Measurements from ENCODE around the gene RNF157.

The RNF157 gene

DNA sequence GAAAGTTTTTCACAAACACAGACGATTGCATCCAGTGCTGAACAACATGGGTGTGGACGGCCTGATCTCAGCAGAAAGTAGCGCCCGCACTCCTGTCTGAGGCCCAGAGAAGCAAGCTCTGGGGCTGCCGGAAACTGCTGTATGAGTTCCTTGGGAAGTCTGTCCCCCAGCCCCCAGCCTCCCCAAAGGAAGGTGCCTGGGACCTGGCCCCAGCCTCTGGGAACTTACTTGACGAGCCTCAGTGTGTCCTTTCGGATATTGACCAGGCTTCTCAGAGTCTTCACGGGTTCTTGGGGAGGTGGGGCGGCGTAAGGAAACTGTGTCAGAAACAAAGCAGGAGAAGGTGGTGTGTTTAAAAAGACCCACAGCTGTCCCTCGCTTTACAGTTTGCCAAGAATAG, 66.8 kb downstream of the RNF157 start:
- Mint-ChIP-seq H3K27me3 (no peaks in the 10 kb centered on the region), H3K4me3 (no peak overlapping the region), H3K36me3 (ENCODE audit: insufficient read depth) (peaks cover 3% of the 10 kb centered on the region), H3K9me3 (no peaks in the 10 kb centered on the region), H3K27ac (no peak overlapping the region), H3K4me1 (ENCODE audit: low read depth in 2 of 2) (peaks cover 0 to 2% of the 10 kb centered on the region in 2 donors)
- DNase-seq: no peak
- ATAC-seq (replicated peaks): no peak

DNA sequence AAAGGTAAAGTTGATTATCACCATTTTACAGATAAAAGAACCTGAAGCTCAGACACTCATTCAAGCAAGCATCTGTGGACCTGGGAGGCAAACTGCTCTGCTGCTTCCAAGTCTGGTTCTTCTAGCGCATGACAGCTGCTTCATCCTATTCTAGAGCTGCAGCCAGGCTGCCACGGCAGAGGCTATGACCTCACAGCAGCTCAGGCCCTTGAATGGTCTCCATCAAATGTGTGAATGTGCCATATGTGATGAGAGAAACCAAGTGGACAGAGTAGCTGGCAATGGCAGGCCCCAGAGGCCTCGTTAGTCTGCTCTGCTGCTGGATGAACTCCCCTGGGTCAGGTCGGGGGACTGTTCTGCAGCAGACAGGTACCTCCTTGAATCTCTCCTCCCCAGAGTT, 68.6 kb downstream of the RNF157 start:
- ATAC-seq (replicated peaks): no peak
- Mint-ChIP-seq H3K4me1 (ENCODE audit: low read depth in 2 of 2) (peaks cover 0 to 2% of the 10 kb centered on the region in 2 donors), H3K9me3 (no peaks in the 10 kb centered on the region), H3K36me3 (ENCODE audit: insufficient read depth) (peaks cover 3% of the 10 kb centered on the region), H3K4me3 (no peak overlapping the region), H3K27me3 (no peaks in the 10 kb centered on the region), H3K27ac (no peak overlapping the region)
- DNase-seq: no peak

DNA sequence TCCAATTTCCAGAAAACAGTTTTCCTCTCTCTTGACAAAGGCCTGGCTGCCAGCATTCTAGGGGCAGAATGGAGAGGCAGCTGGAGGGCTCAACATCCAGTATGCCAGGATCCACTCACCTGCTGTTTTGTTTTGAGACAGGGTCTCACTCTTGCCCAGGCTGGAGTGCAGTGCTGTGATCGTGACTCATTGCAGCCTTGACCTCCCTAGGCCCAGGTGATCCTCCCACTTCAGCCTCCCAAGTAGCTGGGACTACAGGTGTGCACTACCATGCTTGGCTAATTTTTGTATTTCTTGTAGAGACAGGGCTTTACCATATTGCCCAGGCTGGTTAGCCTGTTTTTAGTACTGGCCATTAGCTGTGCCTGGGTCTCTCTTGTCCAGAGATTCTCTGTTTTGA, 70.2 kb downstream of the RNF157 start:
- DNase-seq: no peak
- H3K9me3 Mint-ChIP-seq: no peaks in the 10 kb centered on the region
- no peak overlapping the region for H3K4me3 Mint-ChIP-seq
- no peak for ATAC-seq (replicated peaks)
- H3K4me1 Mint-ChIP-seq (ENCODE audit: low read depth in 2 of 2): no peaks in the 10 kb centered on the region
- H3K27me3 Mint-ChIP-seq: no peaks in the 10 kb centered on the region
- H3K36me3 Mint-ChIP-seq (ENCODE audit: insufficient read depth): peaks cover 3% of the 10 kb centered on the region
- H3K27ac Mint-ChIP-seq: peak overlapping the region in 1 of 2 donors; percentile 32

DNA sequence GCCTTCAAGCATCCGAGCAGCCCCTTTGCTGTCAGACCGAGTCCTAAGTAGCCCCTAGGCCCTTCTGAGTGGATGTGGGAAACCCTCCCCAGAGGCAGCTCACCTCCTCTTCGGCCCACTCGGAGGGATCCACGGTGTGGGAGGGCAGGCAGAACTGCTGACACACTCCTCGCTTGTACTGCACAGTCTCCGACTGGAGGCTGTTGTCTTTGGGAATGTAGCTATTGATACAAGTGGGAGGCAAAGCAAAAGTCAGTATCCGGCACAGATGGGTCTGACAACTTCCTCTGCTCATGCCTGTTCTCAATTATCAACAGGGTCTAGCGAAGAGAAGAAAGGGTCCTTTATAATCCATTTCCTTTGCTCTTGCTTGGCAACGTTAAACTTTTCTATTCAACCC, 73.4 kb downstream of the RNF157 start:
- ATAC-seq (replicated peaks) (no peak), DNase-seq (no peak)
- no peaks in the 10 kb centered on the region for H3K27me3 Mint-ChIP-seq
- no peak overlapping the region for H3K4me3 Mint-ChIP-seq
- H3K4me1 Mint-ChIP-seq (ENCODE audit: low read depth in 2 of 2): peaks cover 0 to 3% of the 10 kb centered on the region in 2 donors
- no peak overlapping the region for H3K27ac Mint-ChIP-seq
- H3K36me3 Mint-ChIP-seq (ENCODE audit: insufficient read depth): peaks cover 6% of the 10 kb centered on the region
- H3K9me3 Mint-ChIP-seq: no peaks in the 10 kb centered on the region

DNA sequence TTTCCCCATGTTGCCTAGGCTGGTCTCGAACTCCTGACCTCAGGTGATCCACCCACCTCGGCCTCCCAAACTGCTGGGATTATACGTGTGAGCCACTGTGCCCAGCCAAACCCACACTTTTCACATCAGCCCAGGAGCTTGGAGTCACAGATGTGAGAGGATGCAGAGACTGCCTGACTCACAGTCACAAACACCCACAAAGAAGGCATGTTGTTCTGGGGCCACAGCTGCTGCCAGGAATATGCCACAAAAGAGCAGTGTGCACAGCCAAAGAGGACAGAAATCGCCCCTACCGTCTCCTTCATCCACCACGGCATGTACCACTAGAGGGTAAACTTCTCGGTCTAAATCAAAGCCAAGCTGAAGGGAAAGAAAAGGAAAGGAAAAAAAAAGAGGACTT, 74.1 kb downstream of the RNF157 start:
- peaks cover 7% of the 10 kb centered on the region for H3K36me3 Mint-ChIP-seq (ENCODE audit: insufficient read depth)
- peaks cover 0 to 3% of the 10 kb centered on the region in 2 donors for H3K4me1 Mint-ChIP-seq (ENCODE audit: low read depth in 2 of 2)
- no peaks in the 10 kb centered on the region for H3K9me3 Mint-ChIP-seq
- no peaks in the 10 kb centered on the region for H3K27me3 Mint-ChIP-seq
- no peak overlapping the region for H3K4me3 Mint-ChIP-seq
- DNase-seq (no peak), ATAC-seq (replicated peaks) (no peak)
- H3K27ac Mint-ChIP-seq: no peak overlapping the region

DNA sequence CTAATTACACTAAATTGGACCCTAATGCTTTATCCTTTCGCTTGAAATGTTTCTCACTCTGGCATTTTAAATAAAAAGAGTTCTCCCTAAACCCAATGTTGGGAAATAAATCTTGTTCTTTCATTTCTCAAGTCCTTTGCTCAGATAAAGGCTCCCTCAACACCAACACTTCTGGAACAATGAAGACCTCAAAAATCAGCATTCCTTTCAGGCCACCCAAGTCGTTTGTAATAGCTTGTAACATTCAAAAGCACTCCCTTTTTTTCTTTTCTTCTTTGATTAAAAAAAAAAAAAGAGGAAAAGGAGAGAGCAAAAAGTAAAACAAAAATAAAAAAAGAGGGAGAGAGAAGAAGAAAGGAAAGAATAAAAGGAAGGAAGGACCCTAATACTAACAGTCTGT, 76.0 kb downstream of the RNF157 start:
- no peaks in the 10 kb centered on the region for H3K27me3 Mint-ChIP-seq
- H3K4me1 Mint-ChIP-seq (ENCODE audit: low read depth in 2 of 2): peaks cover 0 to 3% of the 10 kb centered on the region in 2 donors
- peaks cover 7% of the 10 kb centered on the region for H3K36me3 Mint-ChIP-seq (ENCODE audit: insufficient read depth)
- no peak overlapping the region for H3K4me3 Mint-ChIP-seq
- no peaks in the 10 kb centered on the region for H3K9me3 Mint-ChIP-seq
- H3K27ac Mint-ChIP-seq: peak overlapping the region in 1 of 2 donors; percentile 21
- DNase-seq (no peak), ATAC-seq (replicated peaks) (no peak)

DNA sequence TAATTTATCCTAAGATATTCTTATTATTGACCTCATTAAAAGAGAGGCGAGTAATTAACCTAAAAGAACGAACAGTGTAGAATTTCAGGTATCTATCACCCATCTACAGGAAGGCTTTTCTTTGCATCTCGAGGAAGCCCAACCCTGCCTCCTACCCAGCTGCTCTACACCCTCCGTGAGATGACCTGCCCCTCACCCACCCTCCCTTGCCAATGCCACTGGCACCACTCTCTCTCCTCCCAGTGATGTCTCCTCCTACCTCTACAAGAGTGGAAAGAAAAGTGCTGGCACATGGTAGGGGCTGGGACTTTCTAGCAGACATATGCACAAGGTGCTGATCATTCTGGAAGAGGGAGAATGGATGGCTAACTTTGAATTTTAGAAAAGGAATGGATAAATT, 76.4 kb downstream of the RNF157 start:
- Mint-ChIP-seq H3K27me3 (no peaks in the 10 kb centered on the region), H3K4me1 (ENCODE audit: low read depth in 2 of 2) (peaks cover 0 to 3% of the 10 kb centered on the region in 2 donors), H3K36me3 (ENCODE audit: insufficient read depth) (peaks cover 3% of the 10 kb centered on the region), H3K27ac (peak overlapping the region; percentile 21 to 66), H3K4me3 (no peak overlapping the region), H3K9me3 (no peaks in the 10 kb centered on the region)
- ATAC-seq (replicated peaks) (no peak), DNase-seq (no peak)

DNA sequence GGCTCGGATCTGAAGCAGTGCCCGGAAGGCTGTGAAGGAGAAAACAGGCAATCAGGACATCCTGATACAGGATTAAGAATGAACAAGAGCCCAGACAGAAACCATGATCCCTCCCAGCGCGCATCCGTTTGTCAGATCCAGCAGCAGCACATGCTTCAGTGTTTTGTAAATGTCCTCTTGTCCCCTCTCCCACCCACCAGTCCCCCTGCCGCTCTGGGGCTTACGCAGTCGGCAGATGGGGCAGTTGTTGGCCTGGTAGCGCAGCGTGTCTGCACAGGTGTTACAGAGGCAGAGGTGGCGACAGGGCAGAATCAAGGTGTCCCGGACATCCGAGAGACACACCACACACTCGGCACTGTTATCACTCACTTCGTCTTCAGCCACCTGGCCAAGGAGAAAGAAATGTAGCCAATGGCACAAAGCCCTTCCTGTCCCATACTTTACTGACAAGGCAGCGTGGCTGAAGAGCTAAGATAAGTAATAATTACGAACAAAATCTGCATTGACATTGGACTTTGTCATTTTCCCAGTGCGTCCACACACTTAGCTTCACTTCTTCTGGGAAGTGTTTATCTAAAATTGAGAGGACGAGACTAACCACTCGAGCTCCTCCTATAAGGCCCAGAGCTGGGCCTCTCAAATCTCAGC, 78.5 kb downstream of the RNF157 start:
- no peaks in the 10 kb centered on the region for H3K27me3 Mint-ChIP-seq
- ATAC-seq (replicated peaks) (no peak), DNase-seq (no peak)
- H3K4me1 Mint-ChIP-seq (ENCODE audit: low read depth in 2 of 2): peaks cover 0 to 3% of the 10 kb centered on the region in 2 donors
- no peaks in the 10 kb centered on the region for H3K9me3 Mint-ChIP-seq
- H3K4me3 Mint-ChIP-seq: no peak overlapping the region
- no peak overlapping the region for H3K27ac Mint-ChIP-seq
- H3K36me3 Mint-ChIP-seq (ENCODE audit: insufficient read depth): peaks cover 9% of the 10 kb centered on the region

DNA sequence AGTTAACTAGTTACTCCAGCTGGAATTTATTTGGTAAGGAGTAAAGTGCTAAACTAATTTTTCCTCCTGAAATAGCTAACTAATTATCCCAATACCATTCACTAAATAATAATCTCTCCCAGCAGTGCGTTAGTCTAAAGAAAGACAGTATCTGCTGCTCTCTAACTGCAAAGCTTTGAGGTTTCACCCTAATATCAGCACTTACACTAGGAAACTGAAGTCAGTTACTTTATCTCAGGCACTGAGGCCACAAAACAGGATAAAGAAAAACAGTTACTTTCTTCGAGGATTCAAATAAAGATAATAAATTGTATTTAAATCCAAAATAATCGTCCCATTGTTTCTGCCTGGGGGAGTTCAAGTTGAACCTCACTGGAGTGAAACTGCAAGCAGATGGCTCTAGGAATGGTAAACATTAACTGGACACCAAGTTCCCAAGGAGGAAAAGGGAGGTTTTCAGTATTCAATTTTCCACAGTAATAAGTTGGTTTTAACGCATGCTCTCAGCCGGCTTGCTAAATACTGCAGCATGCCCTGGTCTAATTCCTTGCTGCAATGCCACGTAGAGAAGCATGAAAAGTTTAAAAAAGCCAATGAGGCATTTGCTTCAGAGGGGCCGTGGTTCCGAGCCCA, 79.3 kb downstream of the RNF157 start:
- Mint-ChIP-seq H3K4me3 (no peak overlapping the region), H3K36me3 (ENCODE audit: insufficient read depth) (peaks cover 9% of the 10 kb centered on the region), H3K27me3 (no peaks in the 10 kb centered on the region), H3K4me1 (ENCODE audit: low read depth in 2 of 2) (peaks cover 0 to 3% of the 10 kb centered on the region in 2 donors), H3K27ac (no peak overlapping the region), H3K9me3 (no peaks in the 10 kb centered on the region)
- ATAC-seq (replicated peaks) (no peak), DNase-seq (no peak)

DNA sequence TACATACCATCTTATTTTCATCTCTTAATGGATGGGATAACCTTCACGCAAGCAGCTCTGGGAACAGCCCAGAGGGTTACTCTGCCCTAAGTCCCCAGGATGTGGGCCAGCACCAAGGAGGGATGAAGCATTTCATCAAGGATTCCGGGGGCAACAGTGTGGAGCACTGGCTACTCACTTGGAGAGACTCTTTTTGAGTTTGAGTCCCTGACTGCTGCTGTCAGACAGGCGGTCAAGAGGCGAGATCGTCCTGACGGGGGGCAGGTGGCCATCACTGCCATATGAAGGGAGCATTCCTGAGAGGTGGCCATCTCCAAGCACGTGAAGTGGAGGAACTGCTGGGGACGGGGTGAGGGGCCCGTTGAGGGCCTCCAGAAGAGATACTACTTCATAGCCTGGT, 81.1 kb downstream of the RNF157 start:
- Mint-ChIP-seq H3K4me3 (no peak overlapping the region), H3K27ac (no peak overlapping the region), H3K9me3 (no peaks in the 10 kb centered on the region), H3K27me3 (no peaks in the 10 kb centered on the region), H3K36me3 (ENCODE audit: insufficient read depth) (peaks cover 9% of the 10 kb centered on the region), H3K4me1 (ENCODE audit: low read depth in 2 of 2) (peaks cover 0 to 3% of the 10 kb centered on the region in 2 donors)
- no peak for DNase-seq
- no peak for ATAC-seq (replicated peaks)

DNA sequence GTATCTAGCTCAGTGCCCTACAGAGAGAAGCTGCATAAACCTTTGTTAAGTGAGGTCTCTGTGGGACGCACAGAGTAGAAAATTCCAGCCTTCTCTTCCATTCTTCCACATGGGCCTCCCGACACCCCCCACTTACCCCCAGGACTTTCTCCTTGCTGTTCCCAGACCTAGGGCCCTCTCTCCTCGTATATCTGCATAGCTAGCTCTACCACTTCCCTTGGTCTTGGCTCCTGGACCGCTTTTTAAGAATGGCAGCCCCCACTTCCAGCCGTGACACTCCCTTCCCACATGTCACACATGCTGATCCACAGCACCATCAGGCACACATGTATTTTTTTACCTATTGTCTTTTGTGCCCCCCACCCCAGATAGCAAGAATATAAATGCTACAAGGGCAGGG, 82.5 kb downstream of the RNF157 start:
- Mint-ChIP-seq H3K4me3 (no peak overlapping the region), H3K27ac (peak overlapping the region in 1 of 2 donors; percentile 2), H3K27me3 (no peaks in the 10 kb centered on the region), H3K4me1 (ENCODE audit: low read depth in 2 of 2) (no peaks in the 10 kb centered on the region), H3K36me3 (ENCODE audit: insufficient read depth) (peaks cover 9% of the 10 kb centered on the region), H3K9me3 (no peaks in the 10 kb centered on the region)
- ATAC-seq (replicated peaks): no peak
- no peak for DNase-seq

DNA sequence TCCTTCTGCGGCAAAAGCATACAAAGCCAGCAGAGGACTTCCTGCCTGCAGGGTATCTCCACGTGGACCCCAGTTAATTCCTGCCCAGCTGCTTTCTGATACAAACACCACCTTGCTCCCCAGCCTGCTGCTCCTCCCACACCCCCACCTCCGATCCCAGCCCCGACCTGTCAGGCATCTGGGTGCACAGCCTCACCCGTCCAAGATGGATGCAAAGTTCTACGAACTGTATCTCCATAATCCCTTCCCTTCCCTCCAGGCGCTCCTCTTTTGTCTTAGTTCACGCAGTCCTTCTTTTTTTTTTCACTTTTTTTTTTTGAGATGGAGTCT, 83.7 kb downstream of the RNF157 start:
- ATAC-seq (replicated peaks) (no peak), DNase-seq (no peak)
- H3K27ac Mint-ChIP-seq: no peak overlapping the region
- peaks cover 0 to 4% of the 10 kb centered on the region in 2 donors for H3K4me1 Mint-ChIP-seq (ENCODE audit: low read depth in 2 of 2)
- no peaks in the 10 kb centered on the region for H3K27me3 Mint-ChIP-seq
- H3K9me3 Mint-ChIP-seq: no peaks in the 10 kb centered on the region
- H3K4me3 Mint-ChIP-seq: no peak overlapping the region
- peaks cover 8% of the 10 kb centered on the region for H3K36me3 Mint-ChIP-seq (ENCODE audit: insufficient read depth)

DNA sequence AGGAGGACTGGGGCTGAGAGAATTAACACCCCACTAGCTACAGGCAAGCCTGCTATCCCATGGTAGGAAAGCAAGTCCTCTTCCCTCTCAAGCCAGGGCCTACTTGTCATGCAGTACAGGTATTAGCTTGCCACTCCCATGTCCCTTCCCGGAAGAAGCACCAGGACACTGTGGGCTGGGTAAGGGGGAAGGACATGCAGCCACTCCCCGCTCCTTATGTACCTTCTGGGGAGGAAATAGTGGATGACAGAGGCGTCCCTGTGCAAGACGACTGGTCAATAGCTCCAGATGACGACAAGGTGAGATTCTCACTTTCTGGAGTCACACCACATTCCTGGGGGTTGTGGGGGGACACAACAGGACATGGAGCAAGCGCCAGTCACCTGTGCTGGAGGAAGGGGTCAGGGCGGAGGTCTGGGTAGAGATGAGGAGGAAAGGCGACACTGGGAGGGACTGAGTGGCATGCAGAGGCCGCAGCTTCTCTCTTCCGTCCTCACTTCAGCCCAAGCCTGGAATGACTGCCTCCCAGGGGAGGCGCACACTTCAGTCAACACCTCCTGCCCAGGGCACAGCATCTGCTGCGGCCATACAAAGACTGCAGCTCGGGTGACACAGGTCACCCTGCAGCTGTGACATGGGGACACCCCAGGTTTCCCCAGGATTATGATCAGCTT, 84.2 kb downstream of the RNF157 start:
- no peak for DNase-seq
- ATAC-seq (replicated peaks): no peak
- Mint-ChIP-seq H3K9me3 (no peaks in the 10 kb centered on the region), H3K4me1 (ENCODE audit: low read depth in 2 of 2) (peaks cover 0 to 4% of the 10 kb centered on the region in 2 donors), H3K27me3 (no peaks in the 10 kb centered on the region), H3K4me3 (no peak overlapping the region), H3K27ac (no peak overlapping the region), H3K36me3 (ENCODE audit: insufficient read depth) (peaks cover 8% of the 10 kb centered on the region)

All from effector memory CD8-positive, alpha-beta T cell (primary cell).